Left cardiac atrium (tissue), 4 donors: ENCODE results near the gene TMEM233. TPM values are rescaled to one million over a fixed set of nuclear protein-coding genes. Genes with fewer than 3 reads are reported as not detected.
"Not testable (repeated sequence)": the region's sequence is repeated elsewhere in the genome, so short reads cannot be mapped to it uniquely, and the experiment has no call there.

ENCODE experiments used
- ATAC-seq, 2 donors: fragments of 200-7000 bp; cut with Tn5 transposase; one replicate each; pipeline ENCODE4 v1.9.1; 2020; ENCODE audit warnings: mild to moderate bottlenecking in 2 of 2, moderate library complexity in 2 of 2
- DNase-seq: peaks from one replicate; pipeline ENCODE4 v3.0.0-alpha.2; 2020
- intact Hi-C, 2 donors: fragments of 100-400 bp; cut with DNase I; formaldehyde crosslinking; loops; one replicate each; pipeline versions ENCODE4 v1.14.1 to v1.15.1; 2022 to 2023
- total RNA-seq, 2 donors: library from RNA; stranded (reverse); fragmentation: NEBNext Ultra II Directional; extraction: Animal tissue kit (Norgen Biotek cat#: 25700); gene quantifications; one replicate each; pipeline ENCODE4 v1.2.1, GENCODE V29; 2021
- donor health status: DM: no; HTN: yes; CAD: no.
- donor health status: DM: no; HTN: yes; CAD: no; lungs with severe emphysema.
- donor health status: DM: yes; HTN: yes; CAD: no.
- donor health status: Dilated cardiomyopathy.

The TMEM233 gene
- total RNA-seq, 2 donors from 2014 or later, result 0.50 to 0.84 TPM

DNA sequence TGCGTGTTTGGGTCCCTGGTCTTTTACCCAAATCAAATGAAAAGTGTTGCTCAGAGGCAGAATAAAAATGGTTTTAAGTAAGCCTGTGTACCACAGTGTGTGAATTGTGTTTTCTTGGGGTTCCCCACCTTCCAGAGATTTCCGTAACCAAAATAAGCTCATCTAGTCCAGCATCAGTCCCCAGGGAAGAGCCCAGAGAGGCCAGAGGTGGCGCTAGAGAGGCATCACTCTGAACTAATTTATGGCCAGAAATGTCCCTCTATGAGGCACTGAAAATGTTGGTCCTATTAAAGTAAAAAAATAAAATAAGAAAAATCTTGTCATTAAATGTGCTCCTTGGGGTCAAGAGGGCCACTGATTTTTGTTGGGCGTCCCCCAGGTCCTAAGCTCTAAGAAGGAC, 49.4 kb downstream of the TMEM233 start:
- no peak for ATAC-seq
- no peak for DNase-seq
- intact Hi-C loops, result loop anchor here in 1 of 2 donors (10.0 kb wide), 1 partner anchor 198 kb away; no protein-coding TSS in a partner anchor

DNA sequence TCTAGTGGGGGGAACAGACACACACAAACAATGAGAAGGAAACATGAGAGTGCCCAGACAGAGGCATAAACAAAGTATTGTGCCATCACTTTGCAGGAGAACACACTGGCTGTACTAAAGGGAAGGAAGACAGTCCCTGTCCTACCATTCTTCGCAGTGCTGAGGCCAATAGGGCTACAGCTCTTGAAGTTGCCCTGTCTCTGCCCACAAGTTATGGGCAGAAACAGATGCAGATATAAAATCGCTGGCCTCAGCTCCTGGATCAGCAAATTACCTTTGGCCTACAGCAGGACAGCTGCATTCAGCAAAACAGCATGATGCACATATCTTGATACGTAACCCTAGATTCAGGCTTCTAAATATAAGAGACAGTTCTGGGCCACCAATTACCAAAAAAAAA, 51.4 kb downstream of the TMEM233 start:
- DNase-seq (no peak), ATAC-seq (no peak)
- intact Hi-C loops, result loop anchor here in 1 of 2 donors (10.0 kb wide), 1 partner anchor 200 kb away; no protein-coding TSS in a partner anchor

DNA sequence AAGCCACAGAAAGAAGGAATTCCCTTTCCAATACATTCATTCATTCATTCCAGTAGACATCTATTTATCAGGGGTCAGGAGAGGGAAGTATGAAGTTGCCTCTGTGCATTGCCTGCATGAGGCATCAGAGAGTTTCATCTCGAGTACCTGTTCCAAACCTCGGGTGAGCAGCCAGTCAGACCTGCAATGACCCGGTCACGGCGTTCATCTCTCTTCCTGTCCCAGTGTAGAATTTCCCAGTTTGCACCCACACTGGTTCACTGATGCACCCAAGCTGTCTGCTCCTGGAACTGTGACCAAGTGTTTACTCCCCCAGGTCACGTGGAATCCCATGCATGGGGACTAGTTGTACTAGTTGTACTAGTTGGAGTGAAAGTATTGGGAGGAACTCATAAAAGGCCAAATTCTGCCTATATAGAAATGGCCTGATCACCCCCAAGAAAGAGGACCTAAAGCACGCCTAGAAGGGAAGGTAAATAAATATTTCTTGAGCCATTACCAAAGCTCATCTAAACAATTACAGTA, 52.0 kb downstream of the TMEM233 start:
- no peak for DNase-seq
- intact Hi-C loops, result loop anchor here in 1 of 2 donors (10.0 kb wide), 1 partner anchor 201 kb away; no protein-coding TSS in a partner anchor
- no peak for ATAC-seq

DNA sequence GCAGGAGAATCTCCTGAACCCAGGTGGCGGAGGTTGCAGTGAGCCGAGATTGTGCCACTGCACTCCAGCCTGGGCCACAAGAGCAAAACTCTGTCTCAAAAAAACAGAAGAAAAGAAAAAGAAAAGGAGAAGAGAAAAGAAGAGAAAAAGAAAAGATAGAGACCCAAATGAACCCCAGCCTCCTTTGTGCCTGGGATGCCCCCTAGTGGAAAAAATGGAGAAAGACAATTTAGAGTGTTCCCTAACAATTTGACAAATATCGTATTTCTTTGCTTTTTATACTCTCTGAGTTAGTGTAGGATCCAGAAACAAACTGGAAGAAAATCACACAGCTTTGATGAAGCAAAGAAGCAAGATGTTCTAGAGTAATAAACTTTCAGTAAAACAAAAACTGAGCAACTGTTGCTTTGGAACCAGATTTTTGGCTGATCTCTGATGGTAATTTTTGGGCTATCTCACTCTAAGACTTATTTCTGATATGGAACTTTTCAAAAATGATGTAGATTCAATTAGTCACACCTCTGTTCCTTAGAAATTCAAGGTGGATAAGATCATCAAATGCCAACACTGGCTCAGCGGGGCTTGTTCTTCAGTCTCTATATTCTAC, 55.7 kb downstream of the TMEM233 start:
- ATAC-seq, result no peak
- no peak for DNase-seq
- intact Hi-C loops, result loop anchor here in 1 of 2 donors (10.0 kb wide), 1 partner anchor 205 kb away; no protein-coding TSS in a partner anchor

DNA sequence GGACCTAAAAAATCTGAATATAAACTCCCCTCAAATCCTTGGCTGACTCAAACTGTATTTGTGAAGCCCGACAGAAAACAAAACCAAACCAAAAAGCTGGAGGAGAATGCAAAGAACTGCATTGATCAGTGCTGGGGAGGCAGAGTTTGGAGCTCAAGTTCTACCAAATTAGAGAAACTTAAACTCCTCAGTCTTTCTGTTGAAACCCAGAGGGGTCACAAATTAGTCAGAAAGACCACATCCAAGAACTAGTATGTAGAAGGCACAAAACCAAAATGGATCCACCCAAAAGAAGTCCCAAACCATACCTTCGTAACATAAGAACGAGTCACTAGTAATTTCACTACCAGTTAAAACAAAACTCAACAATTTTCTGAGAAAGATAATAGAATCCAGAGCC, 59.1 kb downstream of the TMEM233 start:
- DNase-seq, result no peak
- intact Hi-C loops, result no loop called here
- ATAC-seq, result no peak

DNA sequence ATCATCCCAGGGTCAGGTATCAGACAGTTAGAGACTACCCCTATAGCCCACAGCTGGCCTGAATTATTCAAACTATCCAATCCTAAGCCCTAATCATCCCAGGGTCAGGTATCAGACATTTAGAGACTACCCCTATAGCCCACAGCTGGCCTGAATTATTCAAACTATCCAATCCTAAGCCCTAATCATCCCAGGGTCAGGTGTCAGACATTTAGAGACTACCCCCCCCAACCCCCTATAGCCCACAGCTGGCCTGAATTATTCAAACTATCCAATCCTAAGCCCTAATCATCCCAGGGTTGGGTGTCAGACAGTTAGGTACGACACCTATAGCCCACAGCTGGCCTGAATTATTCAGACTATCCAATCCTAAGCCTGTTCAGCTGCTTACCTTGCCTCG, 63.4 kb downstream of the TMEM233 start:
- intact Hi-C loops, ATAC-seq, DNase-seq: not testable (repeated sequence)

DNA sequence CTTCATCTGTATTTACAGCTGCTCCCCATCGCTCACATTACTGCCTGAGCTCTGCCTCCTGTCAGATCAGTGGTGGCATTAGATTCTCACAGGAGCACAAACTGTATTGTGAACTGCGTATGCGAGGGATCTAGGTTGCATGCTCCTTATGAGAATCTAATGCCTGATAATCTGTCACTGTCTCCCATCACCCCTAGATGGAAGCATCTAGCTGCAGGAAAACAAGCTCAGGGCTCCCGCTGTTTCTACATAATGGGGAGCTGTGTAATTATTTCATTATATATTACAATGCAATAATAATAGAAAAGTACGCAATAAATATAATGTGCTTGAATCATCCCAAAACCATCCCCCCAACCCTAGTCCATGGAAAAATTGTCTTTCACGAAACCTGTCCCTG, 64.6 kb downstream of the TMEM233 start:
- DNase-seq, intact Hi-C loops, ATAC-seq: not testable (repeated sequence)

DNA sequence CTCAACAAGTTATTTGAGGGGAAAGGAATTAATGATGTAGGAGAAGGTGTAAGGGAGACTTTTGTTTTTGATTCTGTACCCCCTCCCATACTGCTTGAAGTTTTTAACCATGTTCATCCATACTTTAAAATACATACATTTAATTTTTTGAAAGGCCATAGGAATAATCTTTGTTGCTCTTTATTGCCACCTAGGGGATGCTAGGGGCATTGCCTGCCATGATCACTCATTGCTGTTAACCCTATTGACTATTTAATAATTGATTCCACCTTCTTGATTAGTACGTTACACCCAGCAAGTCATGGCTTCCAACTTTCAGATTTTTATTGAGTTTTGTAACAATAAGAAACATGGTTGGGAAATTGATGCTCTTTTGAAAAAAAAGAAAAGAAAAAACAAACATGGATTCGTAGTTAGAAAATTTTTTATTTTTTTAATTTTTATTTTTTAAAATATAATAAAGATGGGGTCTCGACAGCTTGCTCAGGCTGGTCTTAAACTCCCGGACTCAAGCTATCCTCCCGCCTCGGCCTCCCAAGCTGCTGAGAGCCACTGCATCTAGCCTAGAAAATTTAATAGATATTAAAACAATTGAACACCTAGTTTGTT, 65.8 kb downstream of the TMEM233 start:
- intact Hi-C loops, result no loop called here
- ATAC-seq, result no peak
- no peak for DNase-seq

DNA sequence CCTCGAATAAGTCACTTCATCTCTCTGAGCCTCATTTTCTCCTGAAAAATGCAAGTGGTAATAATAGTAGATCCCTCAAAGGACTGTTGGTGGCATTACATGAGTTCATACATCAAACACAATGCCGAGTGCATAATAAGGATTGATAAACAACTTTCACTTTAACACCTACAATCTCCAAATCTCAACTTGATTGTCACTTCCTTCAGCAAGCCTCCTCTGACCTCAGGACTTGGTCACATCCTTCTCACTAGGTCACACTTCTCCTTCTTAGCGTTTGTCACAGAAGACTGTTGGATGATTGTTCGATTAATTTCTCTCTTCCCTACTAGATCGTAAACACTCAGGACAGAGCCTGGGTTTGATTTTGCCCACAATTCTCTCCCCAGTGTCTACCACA, 66.5 kb downstream of the TMEM233 start:
- intact Hi-C loops, result loop anchor here in 1 of 2 donors (10.0 kb wide), 1 partner anchor 125 kb away; no protein-coding TSS in a partner anchor
- ATAC-seq (no peak), DNase-seq (no peak)

DNA sequence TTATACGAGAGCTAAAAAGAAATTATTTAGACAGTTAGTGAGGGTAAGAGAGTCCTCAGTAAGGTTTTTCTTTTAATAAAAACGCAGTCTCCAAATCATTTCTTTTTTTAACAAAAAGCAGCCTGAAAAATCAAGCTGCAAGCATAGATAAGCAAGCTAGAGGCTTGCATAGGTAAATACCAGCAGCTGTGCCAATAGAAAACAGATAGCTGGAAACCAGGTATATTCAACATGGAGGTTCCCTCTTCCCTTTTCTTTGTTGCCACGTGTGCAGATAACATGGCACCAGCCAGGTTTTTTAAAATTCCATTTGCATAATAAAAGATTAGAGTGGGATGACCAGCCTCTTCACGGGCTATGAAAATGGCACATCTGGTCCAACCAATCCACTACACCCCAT, 68.3 kb downstream of the TMEM233 start:
- intact Hi-C loops, result loop anchor here in 1 of 2 donors (10.0 kb wide), 1 partner anchor 123 kb away; no protein-coding TSS in a partner anchor
- DNase-seq, result no peak
- no peak for ATAC-seq

DNA sequence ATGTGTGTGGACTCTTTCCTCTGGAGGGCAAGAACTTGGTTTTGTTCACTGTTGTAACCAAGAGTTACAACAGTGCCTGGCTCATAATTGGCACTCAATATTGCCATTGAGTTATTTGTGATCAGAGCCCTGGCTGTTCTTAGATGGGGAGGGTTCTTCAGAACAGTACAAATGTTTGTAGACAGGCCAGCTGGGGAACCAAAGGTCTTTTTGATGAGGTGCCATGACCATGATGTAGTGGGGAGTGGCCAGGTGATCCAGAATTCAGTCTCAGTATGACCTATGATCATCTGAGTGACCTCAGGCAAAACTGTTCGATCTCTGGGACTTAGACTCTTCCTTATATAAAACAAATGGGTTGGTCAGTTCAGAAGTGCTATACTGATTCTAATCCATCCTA, 71.1 kb downstream of the TMEM233 start:
- ATAC-seq (no peak), DNase-seq (no peak)
- intact Hi-C loops, result loop anchor here in 1 of 2 donors (10.0 kb wide), 1 partner anchor 120 kb away; no protein-coding TSS in a partner anchor

DNA sequence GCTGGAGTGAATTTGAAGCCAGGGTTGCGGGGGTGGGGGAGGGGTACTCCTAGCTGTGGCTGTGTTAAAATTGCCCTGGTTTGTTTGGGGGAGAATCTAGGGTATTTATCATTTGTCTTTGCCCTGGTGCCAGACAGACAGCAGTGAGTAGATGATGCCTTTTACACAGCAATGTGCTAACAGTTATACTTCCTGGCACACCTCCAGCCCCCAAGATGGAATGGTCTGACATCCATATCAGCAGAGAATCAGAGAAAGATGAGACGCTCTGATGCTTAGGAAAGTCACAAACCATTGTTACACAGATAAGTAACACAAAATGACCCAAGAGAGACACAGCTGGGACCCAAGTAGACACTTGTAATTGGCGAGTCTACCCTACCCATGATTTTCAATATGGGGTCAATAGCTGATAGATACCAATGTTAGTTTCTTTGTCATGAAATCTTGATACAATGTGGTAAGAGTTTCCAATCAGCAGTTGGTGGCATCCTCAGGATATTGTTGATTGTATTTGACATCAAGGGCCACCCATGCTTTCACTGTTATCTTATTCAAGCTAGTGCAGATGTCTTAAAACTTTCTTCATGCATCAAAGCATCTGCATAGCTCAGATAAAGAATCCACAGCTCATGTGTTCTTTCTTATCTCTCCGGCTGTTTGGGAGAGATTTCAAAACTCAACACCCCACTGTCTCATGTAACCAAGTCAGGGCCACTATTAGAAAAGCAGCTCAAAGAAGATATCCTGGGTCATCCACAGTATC, 71.8 kb downstream of the TMEM233 start:
- DNase-seq (no peak), ATAC-seq (no peak)
- intact Hi-C loops, result loop anchor here in 1 of 2 donors (10.0 kb wide), 1 partner anchor 119 kb away; no protein-coding TSS in a partner anchor

DNA sequence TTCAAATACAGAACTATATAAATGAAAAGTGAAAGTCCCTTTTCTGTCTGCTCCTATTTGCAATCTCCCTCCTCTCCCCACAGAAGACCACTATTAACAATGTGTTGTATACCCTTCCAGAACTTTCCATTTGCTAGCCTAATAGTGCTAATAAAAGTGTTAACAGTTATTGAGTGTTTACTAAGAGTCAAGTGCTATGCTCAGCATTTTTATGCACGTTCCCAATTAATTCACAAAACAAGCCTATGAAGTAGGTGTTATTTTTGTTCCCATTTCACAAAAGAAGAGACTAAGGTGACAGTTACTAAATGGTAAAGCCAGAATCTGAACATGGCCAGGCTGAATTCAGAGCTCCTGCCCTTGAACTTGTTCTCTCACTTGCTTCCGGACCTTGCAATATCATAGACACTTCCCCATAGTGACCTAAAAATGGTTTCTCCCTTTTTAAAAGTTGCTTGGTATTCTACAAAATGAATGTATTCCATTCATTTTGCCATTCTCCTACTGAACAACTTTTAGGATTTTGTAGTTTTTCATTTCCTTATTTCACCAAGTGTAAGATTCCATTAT, 72.7 kb downstream of the TMEM233 start:
- no peak for DNase-seq
- no peak for ATAC-seq
- intact Hi-C loops, result loop anchor here in 1 of 2 donors (10.0 kb wide), 1 partner anchor 118 kb away; no protein-coding TSS in a partner anchor

DNA sequence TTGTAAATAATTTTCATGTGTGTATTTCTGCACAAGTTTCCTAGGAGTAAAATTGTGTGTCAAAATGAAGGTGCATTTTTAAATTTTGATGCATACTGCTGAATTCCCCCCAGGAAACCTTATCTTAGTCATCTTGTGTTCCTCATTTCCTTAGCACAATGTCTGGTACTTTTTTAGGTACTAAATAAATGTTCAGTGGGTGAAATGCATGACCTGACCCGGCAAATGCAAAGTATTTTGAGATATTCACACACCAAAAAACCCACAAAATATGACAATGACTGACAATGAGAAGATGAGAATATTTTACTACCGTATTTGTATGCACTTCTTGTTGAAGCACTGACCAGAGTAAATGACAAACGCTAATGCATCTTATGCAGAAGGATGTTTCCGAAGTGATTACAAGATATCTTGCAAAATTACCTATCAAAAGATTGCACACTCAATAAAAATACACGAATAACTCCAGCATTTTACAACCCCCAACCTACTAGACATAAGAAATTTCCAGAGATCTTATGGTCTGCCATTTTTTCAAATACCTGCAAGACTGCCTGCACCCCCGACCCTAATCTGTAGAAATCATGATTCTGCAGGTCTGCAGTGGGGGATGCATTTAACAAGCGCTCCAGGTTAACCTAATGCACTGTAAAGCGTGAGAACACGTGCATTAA, 73.5 kb downstream of the TMEM233 start:
- intact Hi-C loops, result loop anchor here in 1 of 2 donors (10.0 kb wide), 1 partner anchor 118 kb away; no protein-coding TSS in a partner anchor

DNA sequence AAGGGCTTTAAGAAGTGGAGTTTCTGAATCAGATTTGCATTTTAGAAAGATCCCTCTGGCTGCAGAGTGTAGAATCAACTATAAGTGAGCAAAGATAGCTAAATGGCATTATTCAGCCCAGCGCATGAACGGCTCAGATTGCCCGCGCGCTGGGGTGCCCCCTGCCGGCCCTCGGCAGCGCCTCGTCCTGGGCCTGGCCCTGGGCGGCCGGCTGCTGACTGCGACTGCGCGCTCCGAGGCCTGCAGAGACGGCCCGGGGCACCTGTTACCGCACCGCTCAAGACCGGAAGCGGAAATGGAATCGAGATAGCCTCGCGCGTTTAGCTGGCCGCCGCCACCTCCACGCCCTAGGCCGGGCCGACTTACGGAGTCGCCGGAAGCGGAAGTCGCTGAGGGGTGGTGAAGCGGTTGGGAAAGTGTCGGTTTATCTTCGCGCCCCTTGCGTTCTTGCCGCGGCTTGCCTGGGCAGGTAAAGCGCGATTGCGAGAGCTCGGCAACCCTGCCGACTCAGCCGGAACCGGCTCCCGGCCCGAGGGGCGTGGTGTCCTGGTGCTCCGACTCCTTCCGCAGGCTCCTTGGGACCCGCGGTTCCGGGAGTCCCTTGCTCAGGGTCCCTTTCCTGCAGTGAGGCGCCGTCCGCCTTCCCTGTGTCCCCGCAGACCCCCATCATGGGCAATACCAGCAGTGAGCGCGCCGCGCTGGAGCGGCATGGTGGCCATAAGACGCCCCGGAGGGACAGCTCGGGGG, 74.2 kb downstream of the TMEM233 start, which contains the start of gene PRKAB1:
Gene PRKAB1 (plus strand): TSS at position 557 of the 747 bp plus-strand sequence. CDS start 112 bp downstream, at position 669.
- DNase-seq (peak; percentile 98), ATAC-seq (peak; percentile 99)
- intact Hi-C loops, result loop anchor here in 1 of 2 donors (10.0 kb wide), 1 partner anchor 117 kb away; no protein-coding TSS in a partner anchor

More for the DNA sequence above, 73.5 kb downstream of the TMEM233 start:
- ATAC-seq (peak in 1 of 2 donors; percentile 1), DNase-seq (no peak)

DNA sequence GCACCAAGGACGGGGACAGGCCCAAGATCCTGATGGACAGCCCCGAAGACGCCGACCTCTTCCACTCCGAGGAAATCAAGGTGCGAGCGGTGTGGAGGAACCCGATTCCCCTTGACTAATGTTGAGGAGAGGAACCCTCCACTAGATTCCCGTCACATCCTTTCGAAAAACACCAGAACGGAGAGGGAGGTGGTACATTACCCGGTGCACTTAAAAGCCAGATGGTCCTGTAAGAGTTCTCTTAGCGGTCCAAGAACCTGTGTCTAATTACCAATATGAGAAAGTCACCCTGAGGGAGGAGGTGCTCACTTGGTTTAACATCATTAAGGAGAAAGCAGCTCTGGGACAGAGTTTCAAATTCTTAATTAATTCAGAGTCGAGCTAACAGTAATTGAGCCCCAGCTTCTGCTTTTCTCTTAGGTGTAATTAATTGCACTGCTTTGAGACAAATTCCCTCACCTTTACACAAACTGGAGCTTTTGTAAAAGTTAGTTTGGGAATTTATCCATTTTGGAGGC, 74.8 kb downstream of the TMEM233 start:
- no peak for DNase-seq
- ATAC-seq, result no peak
- intact Hi-C loops, result loop anchor here in 1 of 2 donors (10.0 kb wide), 1 partner anchor 116 kb away; no protein-coding TSS in a partner anchor
